MV-4-11 (cell line): ENCODE measurements around the gene GALT.

Experiments
- DNase-seq: peaks from one replicate; lab custom pipeline; 2025; lab: John Stamatoyannopoulos, UW

The GALT gene

DNA sequence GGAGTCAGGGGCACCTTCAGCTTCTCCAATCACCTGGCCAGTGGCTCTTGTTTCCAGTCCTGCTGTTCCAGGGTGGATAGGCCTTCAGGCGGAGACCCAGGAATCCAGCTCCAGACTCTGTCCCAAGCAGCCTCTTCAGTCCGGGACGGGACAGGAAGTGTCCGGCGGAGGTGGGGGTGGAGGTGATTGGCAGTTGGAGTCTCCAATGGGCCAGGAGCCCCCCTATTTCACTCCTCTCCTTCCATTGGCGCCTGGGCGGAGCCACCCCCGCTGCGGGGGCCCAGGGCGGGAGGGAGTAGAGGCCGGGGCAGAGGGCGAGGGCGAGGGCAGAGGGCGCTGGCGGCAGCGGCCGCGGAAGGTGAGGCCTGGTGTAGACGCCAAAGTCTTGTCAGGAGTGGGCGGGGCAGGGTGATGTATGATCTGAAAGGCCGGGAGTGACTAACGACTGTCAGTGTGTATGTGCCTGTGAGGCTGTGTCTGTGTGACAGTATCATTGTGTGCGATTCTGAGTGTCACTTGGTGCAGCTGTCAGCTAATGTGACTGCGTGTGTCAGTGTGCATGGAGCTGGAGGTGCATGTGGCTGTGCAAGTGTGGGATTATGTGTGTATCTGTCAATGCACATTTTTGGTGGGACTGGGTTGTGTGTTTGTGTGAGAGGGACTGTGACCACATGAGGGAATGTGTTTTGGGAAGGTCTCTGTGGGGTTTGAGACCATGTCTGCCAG, 5.6 kb downstream of the GALT start, which contains the start of gene IL11RA:
TSS of gene IL11RA (plus strand) at position 310 of the 726 bp plus-strand sequence. CDS start 3,033 bp downstream, outside the sequence.
- DNase-seq: peak; percentile 77

GRCh38 chr9:34652602-34653000, 6.1 kb downstream of the GALT start:
- DNase-seq: no peak

DNA sequence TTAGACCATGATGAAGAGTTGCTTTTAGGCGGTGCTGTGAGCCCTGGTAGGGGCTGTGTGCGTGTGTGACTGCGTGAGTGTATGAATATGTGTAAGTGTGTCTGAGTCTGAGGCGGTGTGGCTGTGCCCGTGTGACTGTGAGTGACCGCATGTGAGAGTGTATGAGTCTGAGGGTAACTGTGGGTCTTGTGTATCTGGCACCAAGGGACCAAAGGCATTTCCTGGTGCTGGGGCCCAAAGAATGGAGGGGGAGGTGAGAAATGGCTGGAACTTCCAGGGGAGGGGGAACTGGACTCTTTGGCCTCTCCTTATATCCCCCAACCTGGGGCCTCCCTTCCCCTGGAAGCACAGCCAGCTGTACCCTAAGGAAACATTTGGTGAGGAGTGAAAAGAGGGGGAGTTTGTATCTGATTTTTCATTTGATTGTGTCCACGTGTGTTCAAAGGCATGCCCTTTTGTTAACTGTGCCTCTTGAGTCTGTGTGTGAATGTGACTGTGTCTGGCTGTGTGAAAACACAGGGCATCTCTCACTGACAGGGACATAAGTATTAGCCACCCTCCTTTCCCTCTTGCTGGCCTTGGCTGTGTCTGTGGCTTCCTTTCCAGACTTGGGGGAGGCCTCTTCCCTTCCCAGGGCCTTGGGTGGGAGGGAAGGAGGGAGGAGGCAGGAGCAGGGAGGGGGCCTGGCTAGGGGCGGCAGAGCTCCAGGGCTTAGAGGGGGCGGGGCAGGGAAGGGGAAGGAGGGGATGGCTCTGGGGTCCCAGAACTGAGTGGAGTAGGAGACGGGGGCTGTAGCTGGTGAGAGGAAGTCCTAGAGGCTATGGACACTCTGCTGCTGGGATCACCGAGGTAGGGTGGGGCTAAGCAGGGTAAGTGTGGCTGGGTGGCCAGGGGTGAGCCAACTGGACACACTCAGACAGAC, 6.9 kb downstream of the GALT start:
- no peak for DNase-seq

DNA sequence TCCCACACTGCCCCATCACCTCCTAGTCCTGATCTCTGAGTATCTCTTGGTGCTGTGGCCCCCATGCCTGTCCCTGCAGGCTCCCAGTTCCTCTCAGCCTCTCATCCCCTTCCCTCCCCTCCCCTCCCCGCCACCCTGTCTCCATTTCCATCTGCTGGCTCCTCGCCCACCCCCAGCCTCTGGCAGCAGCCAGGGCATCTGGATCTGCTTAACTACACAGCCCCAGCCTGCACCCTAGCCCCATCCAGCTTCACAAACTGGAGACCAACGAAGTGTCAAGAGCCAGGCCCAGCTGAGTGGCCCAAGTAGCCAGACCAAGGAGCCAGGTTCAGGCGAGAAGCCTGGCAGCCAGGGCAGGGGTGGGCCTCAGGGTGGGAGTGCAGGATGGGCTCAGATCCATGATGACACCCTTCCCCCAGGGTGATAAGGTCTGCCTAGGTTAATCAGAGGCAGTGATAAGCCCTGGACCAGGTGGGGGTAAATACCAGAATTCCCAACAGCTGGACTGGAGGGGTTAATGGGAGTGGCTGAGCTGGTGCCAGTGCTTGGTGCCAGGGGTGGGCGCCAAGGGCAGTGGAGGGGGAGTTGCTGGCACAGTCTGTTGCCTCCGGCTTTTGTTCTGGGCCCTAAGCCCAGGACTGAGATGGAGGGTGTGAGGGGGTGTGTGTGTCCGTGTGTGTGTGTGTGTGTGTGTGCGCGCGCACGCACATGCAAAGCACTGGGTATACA, 8.0 kb downstream of the GALT start:
- DNase-seq: no peak

DNA sequence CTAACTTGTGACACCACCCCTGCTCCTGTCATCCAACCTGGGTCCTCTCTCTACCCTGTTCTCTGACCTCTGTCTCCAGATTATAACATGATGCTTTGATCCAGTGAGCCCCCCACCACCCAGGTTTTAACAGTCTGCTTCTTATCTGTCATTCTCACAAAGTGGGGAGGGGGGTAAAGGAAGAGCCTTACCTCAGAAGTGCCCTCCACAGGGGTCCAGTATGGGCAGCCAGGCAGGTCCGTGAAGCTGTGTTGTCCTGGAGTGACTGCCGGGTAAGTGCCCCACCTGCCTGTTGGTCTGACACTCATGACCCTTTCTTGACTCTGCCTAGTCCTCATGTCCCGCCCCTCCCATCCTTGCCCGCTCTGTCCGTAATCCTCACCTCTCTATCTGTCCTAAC, 8.9 kb downstream of the GALT start:
- DNase-seq: no peak

- no peak for DNase-seq
These were observed 10.5 kb downstream of the GALT start for GRCh38 chr9:34656992-34657391.

GRCh38 chr9:34658461-34658860, 12.0 kb downstream of the GALT start:
- DNase-seq: no peak

GRCh38 chr9:34659592-34660253, 13.2 kb downstream of the GALT start:
- DNase-seq: no peak

GRCh38 chr9:34662526-34663302, 16.2 kb downstream of the GALT start, which contains the start of gene CCL27:
Gene CCL27 (minus strand): TSS chr9:34662657. CDS start chr9:34662633, 24 bp downstream.
- no peak for DNase-seq

DNA sequence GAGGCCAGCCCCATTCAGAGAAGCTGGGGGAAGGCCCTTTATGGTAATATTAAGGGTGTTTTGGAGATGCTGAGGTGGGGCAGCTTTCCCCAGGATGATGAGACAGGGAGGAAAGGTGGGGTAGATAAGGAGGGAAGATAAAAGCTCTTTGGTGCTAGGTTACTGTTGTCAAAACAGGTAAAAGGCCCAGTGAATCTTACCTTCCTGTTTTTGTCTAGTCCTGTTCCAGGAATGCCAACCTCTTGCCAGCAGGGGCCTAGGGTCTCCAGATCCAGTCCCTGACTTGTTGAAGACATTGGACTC, 16.8 kb downstream of the GALT start:
- no peak for DNase-seq

GRCh38 chr9:34664281-34665066, 18.0 kb downstream of the GALT start:
- peak; percentile 78 for DNase-seq

DNA sequence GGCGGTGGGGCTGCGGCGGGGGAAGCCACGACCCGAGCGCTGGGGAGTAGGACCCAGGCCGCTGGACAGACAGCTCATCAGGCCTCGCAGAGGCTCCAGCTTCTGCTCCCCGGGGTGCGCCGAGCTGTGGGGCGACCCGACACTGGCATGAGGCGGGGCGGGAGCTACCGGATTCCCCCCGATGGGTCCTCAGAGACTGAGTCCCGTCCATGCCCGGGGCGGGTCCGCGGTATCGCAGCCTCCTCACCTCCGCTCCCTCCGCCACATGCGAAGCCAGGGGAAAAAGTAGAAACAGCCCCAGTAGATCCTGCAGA, 18.5 kb downstream of the GALT start:
- no peak for DNase-seq

- peak; percentile 92 for DNase-seq
These were observed 19.1 kb downstream of the GALT start for GRCh38 chr9:34665381-34666250.

- DNase-seq: no peak
These were observed 23.5 kb downstream of the GALT start for GRCh38 chr9:34669809-34670562.

- DNase-seq: no peak
These were observed 24.8 kb downstream of the GALT start for GRCh38 chr9:34671307-34671706.

GRCh38 chr9:34674440-34674839, 28.0 kb downstream of the GALT start:
- DNase-seq: no peak

DNA sequence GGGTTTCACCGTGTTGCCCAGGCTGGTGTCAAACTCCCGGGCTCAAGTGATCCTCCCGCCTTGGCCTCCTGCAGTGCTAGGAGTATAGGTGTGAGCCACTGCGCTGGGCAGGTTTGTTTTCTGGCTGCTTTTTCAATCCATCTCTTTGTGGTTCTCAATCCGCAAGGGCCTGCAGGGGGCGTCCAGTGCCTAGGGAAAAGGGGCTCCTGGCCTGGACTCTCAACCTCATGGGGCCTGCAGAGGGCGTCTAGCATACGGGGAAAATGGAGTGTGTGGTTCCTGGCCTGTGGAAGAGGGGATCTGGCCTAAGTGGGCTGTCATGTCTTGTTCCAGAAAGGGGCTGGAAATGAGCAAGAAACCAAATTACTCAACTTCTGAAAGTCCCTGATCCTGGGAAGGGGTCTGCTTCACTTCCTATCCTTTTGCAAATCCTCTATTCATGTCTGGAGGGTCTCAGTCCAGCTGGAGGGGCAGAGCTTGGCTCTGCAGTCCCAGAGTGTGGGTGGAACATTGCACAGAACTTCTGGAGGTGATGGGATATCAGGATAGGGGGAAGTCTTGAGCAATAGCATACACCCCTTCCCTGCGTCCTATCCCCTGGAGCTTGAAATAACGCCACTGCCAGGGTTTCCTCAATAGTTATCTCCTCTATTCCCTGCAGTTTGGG, 28.7 kb downstream of the GALT start:
- peak; percentile 66 for DNase-seq

DNA sequence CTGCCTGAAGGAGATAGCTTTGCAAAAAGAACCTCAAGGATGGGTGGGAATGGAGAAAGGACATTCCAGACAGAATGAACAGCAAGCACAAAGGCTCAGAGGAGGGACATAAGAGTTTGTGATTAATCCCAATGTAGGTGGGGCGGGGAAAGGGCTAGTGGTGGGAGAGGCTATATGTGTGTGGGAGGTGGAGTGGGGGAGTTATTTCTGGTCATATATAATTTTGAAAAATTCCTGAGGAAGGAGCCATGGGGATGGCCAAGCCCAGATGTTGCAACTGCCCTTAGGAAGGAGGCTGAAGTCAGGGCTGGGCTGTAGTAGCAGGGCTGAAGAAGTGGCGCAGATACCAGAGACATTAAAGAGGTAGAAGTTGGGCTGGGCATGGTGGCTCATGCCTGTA, 29.4 kb downstream of the GALT start:
- no peak for DNase-seq
